GM19193 (cell line): ENCODE data around the gene UBR2.

ENCODE experiments used
- POLR2A ChIP-seq: IDR thresholded peaks from 4 replicates; pipeline ENCODE4 v1.6.1; 2011; ENCODE audit not compliant: insufficient read depth, insufficient read length; ENCODE audit errors: extremely low read depth

Gene UBR2

DNA sequence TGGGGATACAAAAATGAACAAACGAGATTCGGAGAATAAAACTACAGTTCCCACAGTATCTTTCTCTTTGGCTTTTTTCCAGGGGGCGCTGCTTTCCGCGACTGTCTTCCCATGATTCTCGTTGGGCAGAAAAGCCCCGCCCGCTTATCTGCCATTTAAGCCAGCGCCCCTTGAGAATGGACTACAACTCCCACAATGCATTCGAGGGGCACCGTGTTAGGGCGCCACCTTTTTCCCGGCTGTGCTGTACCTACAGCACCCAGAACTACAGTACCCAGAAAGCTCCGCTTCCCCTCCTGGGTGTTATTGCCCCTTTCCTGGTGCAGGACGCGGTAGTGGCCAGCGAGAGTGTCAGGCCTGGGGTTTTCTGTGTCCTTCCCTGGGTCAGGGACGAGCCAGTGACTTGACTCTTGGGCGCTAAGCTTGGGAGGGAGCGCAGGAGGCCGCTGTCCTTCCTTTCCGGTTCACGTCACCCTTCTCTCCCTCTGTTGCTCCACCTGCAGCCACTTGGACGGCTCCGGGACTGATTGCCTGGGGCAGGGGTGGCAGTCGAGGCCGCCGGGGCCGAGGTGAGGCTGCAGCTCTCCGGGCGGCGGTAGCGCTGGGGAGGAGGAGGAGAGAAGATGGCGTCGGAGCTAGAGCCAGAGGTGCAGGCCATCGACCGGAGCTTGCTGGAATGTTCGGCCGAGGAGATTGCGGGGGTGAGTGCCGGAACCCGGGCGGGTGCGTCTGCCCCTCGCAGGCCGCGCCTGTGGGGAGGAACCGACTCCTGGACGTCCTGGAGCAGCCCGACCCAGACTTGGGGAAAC is at the start of gene UBR2:
Gene UBR2 (plus strand): TSS at position 333 of the 809 bp plus-strand sequence. CDS start 291 bp downstream, at position 624.
- TF ChIP-seq POLR2A, result peak; percentile 66

DNA sequence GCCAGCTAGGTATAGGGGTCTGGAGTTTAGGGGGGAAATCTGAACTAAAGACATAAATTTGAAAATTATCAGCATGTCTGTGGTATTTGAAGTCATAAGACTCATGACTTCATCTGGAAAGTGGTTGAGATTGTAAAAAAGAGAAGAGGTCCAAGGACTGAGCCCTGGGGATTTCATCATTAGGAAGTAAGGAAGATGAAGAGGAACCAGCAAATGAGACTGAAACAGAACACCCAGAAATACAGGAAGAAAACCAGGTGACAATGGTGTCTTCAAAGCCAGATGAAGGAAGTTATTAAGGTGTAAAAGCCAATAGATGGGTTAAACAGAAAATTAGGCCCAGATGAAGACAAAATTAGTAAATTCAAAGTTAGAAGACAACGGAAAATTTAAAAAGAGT is 49.1 kb upstream of the UBR2 start:
- TF ChIP-seq POLR2A, result no peak

DNA sequence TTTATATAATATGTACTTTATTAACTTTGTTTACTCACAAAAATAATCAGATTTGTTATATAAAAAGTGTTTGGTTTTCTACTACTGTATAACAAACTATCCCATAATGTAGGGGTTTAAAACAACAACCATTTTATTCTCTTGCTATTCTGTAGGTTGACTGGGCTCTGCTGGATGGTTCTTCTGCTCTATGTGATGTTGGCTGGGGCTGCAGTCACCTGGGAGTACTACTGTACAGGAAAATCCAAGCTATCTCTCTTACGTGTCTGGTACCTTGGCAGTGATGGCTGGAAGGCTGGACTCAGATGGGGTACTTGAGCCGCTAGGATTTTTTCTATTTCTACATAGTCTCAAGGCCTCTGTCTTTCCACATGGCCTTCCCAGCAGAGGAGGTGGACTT is 44.0 kb upstream of the UBR2 start:
- no peak for TF ChIP-seq POLR2A

DNA sequence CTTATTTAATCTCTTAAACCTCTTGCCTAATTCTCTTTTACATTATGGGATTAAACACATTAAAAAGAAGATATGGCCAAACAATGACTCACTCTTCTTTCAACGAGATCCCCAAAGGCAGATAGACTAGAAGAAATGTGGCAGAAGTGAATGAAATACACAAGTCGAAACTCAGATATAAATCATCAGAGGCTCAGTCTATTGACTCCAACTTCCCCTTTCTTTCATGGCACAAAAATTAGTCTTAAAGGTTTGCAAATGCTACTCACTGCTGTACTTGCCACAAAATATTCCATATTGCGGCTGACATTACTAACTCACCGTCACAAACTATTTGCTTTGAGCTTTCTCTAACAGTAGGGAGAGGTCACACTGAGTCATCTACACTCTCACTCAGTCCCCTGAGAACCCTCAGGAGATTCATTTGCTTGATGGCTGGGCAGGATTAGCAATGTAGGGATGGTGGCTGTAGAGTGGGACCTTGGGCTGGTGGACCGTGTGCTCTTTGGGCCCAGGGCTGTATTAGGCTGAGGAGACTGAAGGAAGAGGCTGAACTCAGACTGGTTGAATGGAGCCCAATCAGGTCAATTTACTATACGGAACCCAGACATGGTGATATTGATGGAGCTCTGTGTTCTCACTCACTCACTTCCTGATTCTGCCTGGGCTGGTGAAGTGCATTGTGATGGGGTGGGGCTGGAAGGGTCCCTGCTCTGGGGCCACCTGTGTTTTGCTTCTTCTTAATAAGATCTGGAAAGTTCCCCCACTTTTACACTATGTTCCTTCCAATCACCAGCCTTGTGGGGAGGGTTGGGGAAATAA is 42.8 kb upstream of the UBR2 start:
- TF ChIP-seq POLR2A, result no peak

DNA sequence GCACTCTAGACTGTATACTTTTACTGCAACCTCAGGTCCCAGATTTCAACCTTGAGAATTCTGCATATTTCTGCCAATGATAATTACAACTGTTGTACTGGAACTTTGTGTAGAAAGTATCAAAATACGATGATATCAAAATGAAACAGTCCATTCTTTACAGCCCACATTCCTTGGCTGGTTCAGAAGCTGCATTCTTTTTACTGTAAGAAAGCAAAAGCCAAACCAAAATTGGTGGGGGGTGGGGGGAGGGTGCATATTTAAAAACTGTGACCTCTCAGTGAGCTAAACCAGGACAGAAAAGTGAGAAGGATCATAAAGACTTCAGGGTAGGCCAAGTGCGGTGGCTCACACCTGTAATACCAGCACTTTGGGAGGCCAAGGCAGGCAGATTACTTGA is 41.8 kb upstream of the UBR2 start:
- no peak for TF ChIP-seq POLR2A

DNA sequence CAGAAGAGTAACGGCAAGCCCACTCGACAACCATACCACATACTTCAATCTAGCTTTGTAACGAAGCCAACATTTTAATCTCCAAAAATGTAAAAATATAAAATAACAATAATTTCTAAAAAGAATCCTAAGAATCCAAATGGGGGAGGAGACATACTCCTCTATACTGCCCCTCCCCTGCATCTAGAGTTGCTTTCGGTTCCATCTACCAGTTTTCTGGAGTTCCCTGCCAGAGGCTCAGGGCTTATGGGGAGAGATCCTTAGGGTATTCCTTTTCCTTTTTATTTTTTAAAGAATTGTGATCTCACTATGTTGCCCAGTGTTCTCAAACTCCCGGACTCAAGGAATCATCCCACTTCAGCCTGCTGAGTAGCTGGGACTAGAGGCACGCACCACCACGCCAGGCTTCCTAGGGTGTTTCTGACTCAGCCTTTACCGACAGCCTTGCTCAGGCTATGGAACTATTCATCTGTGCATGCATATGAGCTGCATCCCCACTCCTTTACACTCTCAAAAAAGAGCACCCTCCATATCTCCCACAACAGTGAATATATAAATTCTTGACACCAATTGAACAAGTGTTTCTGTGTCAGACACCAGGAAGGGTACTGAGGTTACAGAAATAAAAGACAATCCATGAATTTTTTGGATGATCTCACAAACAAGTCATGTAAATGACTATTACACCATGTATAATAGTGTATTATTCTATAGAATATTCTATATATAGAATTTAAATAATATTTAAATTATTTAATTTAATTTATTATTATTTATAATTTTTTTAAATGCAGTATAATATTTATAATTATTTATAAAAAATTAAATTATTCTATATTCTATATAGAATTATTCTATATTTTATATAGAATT is 40.7 kb upstream of the UBR2 start:
- TF ChIP-seq POLR2A, result no peak

DNA sequence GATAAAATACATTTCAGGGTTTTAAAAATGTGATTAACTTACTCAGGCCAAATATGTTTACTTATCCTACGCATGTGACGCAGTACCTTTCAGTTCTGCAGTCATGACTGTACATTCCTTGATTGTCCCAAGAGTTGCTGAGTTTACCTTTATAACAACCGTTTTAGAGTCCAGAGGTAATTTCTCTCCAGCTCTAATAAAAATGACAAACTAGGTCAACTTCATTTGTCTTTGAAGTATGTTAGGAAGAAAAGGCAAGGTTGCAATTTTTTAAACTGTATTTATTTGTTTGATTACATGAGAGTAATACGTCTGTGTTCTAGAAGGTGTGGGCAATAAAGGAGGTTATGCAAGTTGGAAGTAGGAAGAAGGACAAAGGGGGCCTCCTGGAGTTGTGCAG is 38.6 kb upstream of the UBR2 start:
- no peak for TF ChIP-seq POLR2A

DNA sequence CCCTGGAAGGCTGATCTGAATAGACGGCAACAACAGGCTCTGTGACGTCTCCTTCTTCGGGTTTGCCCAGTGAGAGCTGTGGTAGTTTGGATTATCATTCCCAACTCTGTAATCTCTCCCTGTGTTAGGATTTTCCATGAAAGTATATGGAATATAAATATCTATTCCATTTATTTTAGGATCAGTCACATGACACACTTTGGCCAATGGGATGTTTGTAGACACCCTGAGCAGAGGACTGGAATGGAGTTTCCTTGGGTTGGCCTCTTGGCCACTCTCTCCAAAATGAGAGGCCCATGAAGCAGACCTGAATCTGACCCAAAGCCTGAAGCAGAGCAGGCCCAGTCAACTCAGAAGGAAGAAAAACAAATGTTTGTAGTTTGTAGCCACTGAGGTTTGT is 37.2 kb upstream of the UBR2 start:
- no peak for TF ChIP-seq POLR2A

DNA sequence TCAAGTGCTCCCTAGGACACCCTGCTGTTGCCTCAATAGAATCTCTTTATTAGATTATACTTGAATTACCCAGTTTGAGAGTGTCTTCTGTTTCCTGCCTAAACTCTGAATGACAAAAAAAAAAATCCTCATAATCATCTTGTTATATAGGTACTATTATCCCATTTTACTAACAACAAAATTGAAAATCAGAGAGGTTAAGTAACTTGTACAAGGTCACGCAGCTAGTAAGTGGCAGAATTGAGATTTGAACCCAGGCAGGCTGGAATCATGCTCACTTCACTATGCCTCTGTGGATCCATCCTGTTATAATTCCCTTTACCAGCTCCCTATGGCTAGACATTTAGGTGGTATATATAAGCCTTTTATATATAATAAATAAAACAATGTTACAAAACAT is 36.6 kb upstream of the UBR2 start:
- TF ChIP-seq POLR2A, result no peak

DNA sequence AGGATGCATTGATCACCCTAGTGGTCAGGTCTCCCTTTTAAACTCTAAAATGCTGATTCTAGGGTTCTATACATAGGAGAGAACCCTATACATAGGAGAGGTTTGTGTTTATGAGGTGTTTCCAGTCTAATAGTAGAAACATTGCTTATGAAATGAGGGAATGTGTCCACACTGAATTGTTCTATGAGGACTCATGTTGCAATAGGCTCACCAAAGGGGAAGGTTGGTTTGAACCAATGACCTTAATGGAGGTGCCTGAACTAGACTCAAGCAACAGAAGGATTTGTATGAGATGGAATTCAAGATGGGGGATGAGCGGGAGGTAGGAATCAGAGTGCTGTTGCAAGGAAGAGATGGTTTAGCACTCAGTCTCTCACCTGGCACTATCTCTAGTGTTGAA is 33.5 kb upstream of the UBR2 start:
- no peak for TF ChIP-seq POLR2A

DNA sequence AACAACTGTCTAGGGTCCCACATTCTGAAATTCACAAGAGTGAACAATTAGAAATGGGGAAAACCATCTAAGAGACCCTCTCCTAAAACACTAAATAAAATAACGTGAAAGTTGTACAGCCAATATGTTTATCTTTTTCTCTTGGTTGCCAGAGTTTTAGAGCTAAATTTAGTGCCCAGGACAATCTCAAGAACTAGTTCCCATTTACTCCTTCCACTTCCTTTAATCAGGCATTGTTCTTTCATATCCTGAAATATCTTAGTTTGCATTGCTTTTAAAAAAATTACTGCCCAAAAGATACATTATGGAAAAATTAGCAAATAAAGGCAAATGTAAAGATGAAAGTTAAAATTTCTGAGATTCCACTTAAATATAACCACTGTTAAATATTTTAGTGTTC is 33.1 kb upstream of the UBR2 start:
- TF ChIP-seq POLR2A, result no peak

DNA sequence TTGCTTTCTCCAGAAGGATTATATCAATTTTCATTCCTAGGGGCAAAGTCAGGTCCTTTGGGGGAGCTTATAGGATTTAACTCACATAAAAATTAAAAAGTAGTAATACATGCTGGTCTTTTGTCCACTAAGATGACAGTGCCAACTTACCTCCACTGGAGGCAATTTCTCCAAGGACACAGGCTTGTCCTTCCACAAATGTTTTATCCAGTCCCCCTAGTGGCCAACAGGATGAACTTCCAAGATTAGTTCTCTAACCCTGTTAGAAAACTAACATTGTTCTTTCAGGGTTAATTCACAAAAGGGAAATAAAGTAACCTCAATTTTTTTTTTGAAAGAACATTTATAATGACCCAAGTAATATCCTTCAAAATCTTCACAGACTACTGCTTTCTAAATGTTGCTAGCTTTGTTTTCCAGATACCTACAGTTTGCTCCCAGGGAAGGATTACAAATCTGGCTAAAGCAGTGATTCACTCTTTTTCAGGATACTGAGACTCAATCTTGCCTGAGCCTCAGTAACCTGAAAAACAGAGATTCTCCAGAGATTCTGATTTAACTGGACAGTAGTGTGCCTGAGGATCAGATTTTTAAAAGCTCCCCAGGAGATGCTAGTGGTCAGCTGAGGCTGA is 31.7 kb upstream of the UBR2 start:
- no peak for TF ChIP-seq POLR2A

DNA sequence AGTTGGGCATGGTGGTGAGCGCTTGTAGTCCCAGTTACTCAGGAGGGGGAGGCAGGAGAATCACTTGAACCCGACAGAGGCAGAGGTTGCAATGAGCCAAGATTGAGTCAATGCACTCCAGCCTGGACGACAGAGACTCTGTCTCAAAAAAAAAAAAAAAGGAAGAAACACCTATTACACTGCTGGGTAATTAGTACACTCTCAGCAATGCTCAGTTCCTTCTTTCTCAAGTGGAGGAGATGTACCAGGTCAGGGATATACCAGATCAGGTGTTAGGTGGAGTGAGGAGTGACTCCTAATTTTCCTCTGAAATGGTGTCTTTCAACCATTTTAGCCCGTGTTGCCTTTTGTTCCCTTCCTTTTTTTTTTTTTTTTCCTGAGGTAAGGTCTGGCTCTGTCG is 30.0 kb upstream of the UBR2 start:
- TF ChIP-seq POLR2A, result no peak

DNA sequence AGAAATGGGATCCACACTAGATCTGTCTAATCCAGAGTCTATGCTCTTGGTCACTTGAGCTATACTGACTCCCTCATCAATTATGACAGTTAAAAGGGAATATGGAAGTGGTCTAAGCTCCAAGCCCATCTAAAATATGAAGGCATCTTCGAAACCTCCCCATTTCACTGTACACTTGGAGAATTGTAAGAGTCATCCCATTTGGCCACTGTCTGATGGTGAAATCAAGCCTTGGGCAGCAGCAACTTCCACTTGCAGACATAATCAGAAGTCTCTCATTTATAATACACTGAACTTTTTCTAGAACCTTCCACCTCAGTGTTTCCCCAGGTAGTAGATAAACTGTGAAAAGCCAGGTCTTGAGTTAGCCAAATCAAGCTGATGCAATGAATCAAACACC is 26.3 kb upstream of the UBR2 start:
- no peak for TF ChIP-seq POLR2A

DNA sequence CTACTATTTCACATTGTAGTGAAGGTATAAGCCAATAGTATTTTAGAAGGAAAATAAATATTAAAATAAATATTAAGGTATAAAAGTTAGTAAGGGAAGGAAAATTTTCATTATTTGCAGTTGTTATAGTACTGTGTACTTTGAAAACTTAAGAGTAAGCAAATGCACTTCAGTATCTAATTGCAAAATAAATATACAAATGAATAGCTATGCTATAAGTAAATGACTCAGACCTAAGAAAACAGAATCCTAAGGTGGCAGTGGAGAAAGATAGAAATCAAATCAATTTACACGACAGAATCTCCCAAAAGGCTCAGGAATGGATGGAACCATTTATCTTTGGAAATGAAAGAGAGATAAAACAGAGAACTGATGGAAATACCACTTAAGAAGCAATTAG is 24.7 kb upstream of the UBR2 start:
- no peak for TF ChIP-seq POLR2A

DNA sequence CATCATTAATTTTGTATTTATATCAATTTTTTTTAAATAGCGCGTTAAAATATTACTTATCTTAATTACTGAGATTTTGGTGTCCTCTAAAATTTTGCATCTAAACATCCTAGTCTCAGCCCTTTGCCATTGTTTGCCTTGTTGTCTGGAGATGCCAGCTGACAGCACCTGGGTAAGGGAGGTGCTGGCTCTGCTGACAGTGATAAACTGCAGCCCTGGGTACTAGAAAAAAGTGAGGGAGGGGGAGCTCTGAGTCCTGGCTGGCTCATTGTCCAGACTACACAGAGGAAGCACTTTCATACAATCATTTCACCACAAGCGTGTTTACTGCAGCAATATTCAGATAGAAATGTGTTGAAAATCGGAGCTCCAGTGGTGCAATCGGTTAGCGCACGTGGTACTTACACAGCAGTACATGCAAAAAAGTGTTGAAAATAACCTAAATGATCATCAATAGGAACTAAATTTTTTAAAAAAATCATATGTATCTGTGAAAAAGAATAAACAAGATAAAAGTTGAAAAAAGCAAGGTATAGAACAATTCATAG is 18.5 kb upstream of the UBR2 start:
- TF ChIP-seq POLR2A, result no peak
